HepG2 (cell line): ENCODE data around the gene ACADVL. TPM values are rescaled to one million over a fixed set of nuclear protein-coding genes. Genes with fewer than 3 reads are reported as not detected.

Experiments
- AGO1 ChIP-seq: fragments of 200-400 bp; formaldehyde crosslinking; IDR thresholded peaks from 2 replicates; pipeline ENCODE4 v1.6.1; 2017; ENCODE audit warnings: mild to moderate bottlenecking, low read depth, low read length, moderate library complexity; ENCODE audit not compliant: poor library complexity, severe bottlenecking
- CAMTA2 ChIP-seq: sonication (generic); formaldehyde crosslinking; IDR thresholded peaks from 2 replicates; pipeline ENCODE4 v1.4.0; 2020; ENCODE audit warnings: mild to moderate bottlenecking, missing genetic modification reagents, borderline replicate concordance
- CBFB ChIP-seq: sonication (generic); formaldehyde crosslinking; IDR thresholded peaks from 2 replicates; pipeline ENCODE4 v1.4.0; 2020; ENCODE audit warnings: missing genetic modification reagents
- MLLT10 ChIP-seq: sonication (generic); formaldehyde crosslinking; IDR thresholded peaks from 2 replicates; pipeline ENCODE4 v1.4.0; 2020; ENCODE audit warnings: missing genetic modification reagents
- MYC ChIP-seq: sonication (generic); formaldehyde crosslinking; IDR thresholded peaks from 2 replicates; pipeline ENCODE4 v1.9.0; 2021; ENCODE audit warnings: missing genetic modification reagents, borderline replicate concordance
- NFKB2 ChIP-seq: sonication (generic); formaldehyde crosslinking; IDR thresholded peaks from 2 replicates; pipeline ENCODE4 v1.4.0; 2020; ENCODE audit warnings: missing genetic modification reagents, borderline replicate concordance
- RARA ChIP-seq: IDR thresholded peaks from 2 replicates; pipeline ENCODE4 v1.6.1; 2016; ENCODE audit warnings: missing genetic modification reagents, missing compliant biosample characterization
- SOX6 ChIP-seq, 2 experiments: fragments of 450-650 bp in 1 of 2; sonication (generic) in 1 of 2; formaldehyde crosslinking in 1 of 2; IDR thresholded peaks; 2 replicates each; pipeline versions ENCODE4 v1.4.0 to v1.6.1; 2017 to 2020; ENCODE audit warnings: antibody characterized with exemption in 1 of 2, mild to moderate bottlenecking in 1 of 2, missing genetic modification reagents in 1 of 2
- TAF1 ChIP-seq: sonication (generic); formaldehyde crosslinking; IDR thresholded peaks from 2 replicates; pipeline ENCODE4 v1.4.0; 2020; ENCODE audit warnings: missing genetic modification reagents
- ZFX ChIP-seq: sonication (generic); formaldehyde crosslinking; IDR thresholded peaks from 2 replicates; pipeline ENCODE4 v1.4.0; 2020; ENCODE audit warnings: mild to moderate bottlenecking, low read depth, missing genetic modification reagents, moderate library complexity
- ZNF530 ChIP-seq: sonication (generic); formaldehyde crosslinking; IDR thresholded peaks from 2 replicates; pipeline ENCODE4 v1.5.0; 2020; ENCODE audit warnings: low read depth, mild to moderate bottlenecking, missing genetic modification reagents
- ZNF557 ChIP-seq: sonication (generic); formaldehyde crosslinking; IDR thresholded peaks from 2 replicates; pipeline ENCODE4 v1.4.0; 2020; ENCODE audit warnings: missing genetic modification reagents
- ZNF761 ChIP-seq: sonication (generic); formaldehyde crosslinking; conservative IDR thresholded peaks from 2 replicates; pipeline ENCODE4 v1.4.0; 2020; ENCODE audit warnings: mild to moderate bottlenecking, missing genetic modification reagents
- ZNF766 ChIP-seq: sonication (generic); formaldehyde crosslinking; IDR thresholded peaks from 2 replicates; pipeline ENCODE4 v1.5.0; 2020; ENCODE audit warnings: missing genetic modification reagents, borderline replicate concordance
- ZNF780A ChIP-seq: sonication (generic); formaldehyde crosslinking; IDR thresholded peaks from 2 replicates; pipeline ENCODE4 v1.8.0; 2022; ENCODE audit warnings: mild to moderate bottlenecking, missing genetic modification reagents, moderate library complexity
- polyA plus RNA-seq, 8 experiments: library from polyadenylated mRNA; depleted of rRNA in 3 of 8; stranded (reverse) in 7 of 8; unstranded in 1 of 8; fragments of >200 nt; fragmentation: Illumina TruSeq in 4 of 8; extraction: Trizol in 4 of 8; gene quantifications; 2 replicates each; pipeline versions ENCODE4 v1.2.1 to v1.2.3, GENCODE V29; 2011 to 2016; ENCODE audit warnings: low read depth in 4 of 8, missing spikeins in 1 of 8, mixed read lengths in 1 of 8; ENCODE audit not compliant: insufficient read depth in 1 of 8
- total RNA-seq, 5 experiments: library from RNA; depleted of rRNA; stranded (reverse); fragments of >200 nt; fragmentation: Illumina TruSeq; extraction: Trizol; gene quantifications; 2 replicates each; pipeline ENCODE4 v1.2.3, GENCODE V29; 2016; ENCODE audit warnings: low read depth in 1 of 5
- TF ChIP-seq, protein P1 (sequence below): IDR thresholded peaks from 2 replicates; pipeline ENCODE4 v1.6.1; 2016; ENCODE audit warnings: mild to moderate bottlenecking
- TF ChIP-seq, protein P2 (sequence below): sonication (generic); formaldehyde crosslinking; IDR thresholded peaks from 2 replicates; pipeline ENCODE4 v1.4.0; 2020; ENCODE audit warnings: missing genetic modification reagents
- TF ChIP-seq, protein P3 (sequence below): IDR thresholded peaks from 2 replicates; pipeline ENCODE4 v1.6.1; 2012; ENCODE audit warnings: low read length, improper control_type of control experiment
- TF ChIP-seq, protein P4 (sequence below): sonication (generic); formaldehyde crosslinking; IDR thresholded peaks from 2 replicates; pipeline ENCODE4 v1.5.0; 2020; ENCODE audit warnings: missing genetic modification reagents
- TF ChIP-seq, protein P5 (sequence below): sonication (generic); formaldehyde crosslinking; IDR thresholded peaks from 2 replicates; pipeline ENCODE4 v1.4.0; 2020; ENCODE audit warnings: mild to moderate bottlenecking, missing genetic modification reagents

Gene ACADVL
- total and polyA plus RNA-seq, 2 of the 13 experiments (the other 11 are each of a cell fraction or from before 2014, with no cell fraction given): 219 to 412 TPM

DNA sequence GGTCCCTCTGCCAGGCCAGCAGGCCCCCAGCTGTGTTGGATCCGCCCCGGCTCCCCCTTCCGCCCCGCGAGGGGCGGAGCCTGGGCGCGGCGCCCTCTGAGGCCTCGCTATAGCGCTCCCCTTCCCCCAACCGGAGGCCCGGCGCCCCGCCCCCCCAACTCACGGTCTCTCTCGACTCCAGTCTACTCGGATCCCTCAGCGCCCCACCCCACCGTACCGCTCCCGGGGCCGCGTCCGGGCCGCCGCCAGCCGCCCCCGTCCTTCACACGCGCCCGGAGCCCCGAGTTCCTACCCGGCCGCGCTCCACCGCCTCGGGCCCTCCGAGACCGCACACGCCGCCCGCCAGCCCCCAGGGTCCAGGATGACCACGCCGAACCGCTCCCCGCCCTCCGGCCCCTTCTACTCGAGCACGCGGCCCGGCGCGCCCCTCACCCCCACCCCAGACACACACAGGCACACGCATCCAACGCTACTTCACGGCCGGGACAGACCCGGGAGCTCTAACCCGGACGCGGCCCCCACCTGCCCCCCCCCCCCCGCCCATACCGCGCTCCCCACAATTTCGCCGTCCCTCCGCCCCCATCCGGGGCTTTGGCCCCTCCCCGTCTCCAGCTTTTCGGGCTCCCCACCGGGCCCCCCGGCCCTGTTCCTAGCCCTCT lies 18.2 kb downstream of the ACADVL start (continued):
- TF ChIP-seq, protein P1, sequence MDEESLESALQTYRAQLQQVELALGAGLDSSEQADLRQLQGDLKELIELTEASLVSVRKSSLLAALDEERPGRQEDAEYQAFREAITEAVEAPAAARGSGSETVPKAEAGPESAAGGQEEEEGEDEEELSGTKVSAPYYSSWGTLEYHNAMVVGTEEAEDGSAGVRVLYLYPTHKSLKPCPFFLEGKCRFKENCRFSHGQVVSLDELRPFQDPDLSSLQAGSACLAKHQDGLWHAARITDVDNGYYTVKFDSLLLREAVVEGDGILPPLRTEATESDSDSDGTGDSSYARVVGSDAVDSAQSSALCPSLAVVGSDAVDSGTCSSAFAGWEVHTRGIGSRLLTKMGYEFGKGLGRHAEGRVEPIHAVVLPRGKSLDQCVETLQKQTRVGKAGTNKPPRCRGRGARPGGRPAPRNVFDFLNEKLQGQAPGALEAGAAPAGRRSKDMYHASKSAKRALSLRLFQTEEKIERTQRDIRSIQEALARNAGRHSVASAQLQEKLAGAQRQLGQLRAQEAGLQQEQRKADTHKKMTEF (CRISPR knock-in tag): peak; percentile 36; the same call in 1 of the 2 replicates
- TF ChIP-seq NFKB2 (CRISPR knock-in tag) (peak; percentile 42; the same call in 1 of the 2 replicates), ZNF780A (no peak), ZFX (peak; percentile 66), CAMTA2 (no peak), MLLT10 (CRISPR knock-in tag) (no peak), SOX6 (IDR thresholded peaks at IDR 0.05) (no peak), SOX6 (CRISPR knock-in tag; IDR thresholded peaks at IDR 0.05) (no peak), ZNF766 (CRISPR knock-in tag) (no peak), ZNF557 (CRISPR knock-in tag) (no peak), MYC (CRISPR knock-in tag) (peak; percentile 69; the same call in 1 of the 2 replicates), ZNF761 (CRISPR knock-in tag) (0 out of 2 replicates have a peak, but pooled peaks have one; percentile 32), ZNF530 (CRISPR knock-in tag) (no peak), AGO1 (peak; percentile 48), CBFB (CRISPR knock-in tag) (no peak), RARA (CRISPR knock-in tag) (no peak), TAF1 (peak; percentile 25; the same call in 1 of the 2 replicates)
- TF ChIP-seq, protein P2, sequence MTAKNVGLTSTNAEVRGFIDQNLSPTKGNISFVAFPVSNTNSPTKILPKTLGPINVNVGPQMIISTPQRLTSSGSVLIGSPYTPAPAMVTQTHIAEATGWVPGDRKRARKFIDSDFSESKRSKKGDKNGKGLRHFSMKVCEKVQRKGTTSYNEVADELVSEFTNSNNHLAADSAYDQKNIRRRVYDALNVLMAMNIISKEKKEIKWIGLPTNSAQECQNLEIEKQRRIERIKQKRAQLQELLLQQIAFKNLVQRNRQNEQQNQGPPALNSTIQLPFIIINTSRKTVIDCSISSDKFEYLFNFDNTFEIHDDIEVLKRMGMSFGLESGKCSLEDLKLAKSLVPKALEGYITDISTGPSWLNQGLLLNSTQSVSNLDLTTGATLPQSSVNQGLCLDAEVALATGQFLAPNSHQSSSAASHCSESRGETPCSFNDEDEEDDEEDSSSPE (CRISPR knock-in tag): no peak
- TF ChIP-seq, protein P3, sequence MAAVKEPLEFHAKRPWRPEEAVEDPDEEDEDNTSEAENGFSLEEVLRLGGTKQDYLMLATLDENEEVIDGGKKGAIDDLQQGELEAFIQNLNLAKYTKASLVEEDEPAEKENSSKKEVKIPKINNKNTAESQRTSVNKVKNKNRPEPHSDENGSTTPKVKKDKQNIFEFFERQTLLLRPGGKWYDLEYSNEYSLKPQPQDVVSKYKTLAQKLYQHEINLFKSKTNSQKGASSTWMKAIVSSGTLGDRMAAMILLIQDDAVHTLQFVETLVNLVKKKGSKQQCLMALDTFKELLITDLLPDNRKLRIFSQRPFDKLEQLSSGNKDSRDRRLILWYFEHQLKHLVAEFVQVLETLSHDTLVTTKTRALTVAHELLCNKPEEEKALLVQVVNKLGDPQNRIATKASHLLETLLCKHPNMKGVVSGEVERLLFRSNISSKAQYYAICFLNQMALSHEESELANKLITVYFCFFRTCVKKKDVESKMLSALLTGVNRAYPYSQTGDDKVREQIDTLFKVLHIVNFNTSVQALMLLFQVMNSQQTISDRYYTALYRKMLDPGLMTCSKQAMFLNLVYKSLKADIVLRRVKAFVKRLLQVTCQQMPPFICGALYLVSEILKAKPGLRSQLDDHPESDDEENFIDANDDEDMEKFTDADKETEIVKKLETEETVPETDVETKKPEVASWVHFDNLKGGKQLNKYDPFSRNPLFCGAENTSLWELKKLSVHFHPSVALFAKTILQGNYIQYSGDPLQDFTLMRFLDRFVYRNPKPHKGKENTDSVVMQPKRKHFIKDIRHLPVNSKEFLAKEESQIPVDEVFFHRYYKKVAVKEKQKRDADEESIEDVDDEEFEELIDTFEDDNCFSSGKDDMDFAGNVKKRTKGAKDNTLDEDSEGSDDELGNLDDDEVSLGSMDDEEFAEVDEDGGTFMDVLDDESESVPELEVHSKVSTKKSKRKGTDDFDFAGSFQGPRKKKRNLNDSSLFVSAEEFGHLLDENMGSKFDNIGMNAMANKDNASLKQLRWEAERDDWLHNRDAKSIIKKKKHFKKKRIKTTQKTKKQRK: no peak
- TF ChIP-seq, protein P4, sequence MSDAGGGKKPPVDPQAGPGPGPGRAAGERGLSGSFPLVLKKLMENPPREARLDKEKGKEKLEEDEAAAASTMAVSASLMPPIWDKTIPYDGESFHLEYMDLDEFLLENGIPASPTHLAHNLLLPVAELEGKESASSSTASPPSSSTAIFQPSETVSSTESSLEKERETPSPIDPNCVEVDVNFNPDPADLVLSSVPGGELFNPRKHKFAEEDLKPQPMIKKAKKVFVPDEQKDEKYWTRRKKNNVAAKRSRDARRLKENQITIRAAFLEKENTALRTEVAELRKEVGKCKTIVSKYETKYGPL: no peak
- TF ChIP-seq, protein P5, sequence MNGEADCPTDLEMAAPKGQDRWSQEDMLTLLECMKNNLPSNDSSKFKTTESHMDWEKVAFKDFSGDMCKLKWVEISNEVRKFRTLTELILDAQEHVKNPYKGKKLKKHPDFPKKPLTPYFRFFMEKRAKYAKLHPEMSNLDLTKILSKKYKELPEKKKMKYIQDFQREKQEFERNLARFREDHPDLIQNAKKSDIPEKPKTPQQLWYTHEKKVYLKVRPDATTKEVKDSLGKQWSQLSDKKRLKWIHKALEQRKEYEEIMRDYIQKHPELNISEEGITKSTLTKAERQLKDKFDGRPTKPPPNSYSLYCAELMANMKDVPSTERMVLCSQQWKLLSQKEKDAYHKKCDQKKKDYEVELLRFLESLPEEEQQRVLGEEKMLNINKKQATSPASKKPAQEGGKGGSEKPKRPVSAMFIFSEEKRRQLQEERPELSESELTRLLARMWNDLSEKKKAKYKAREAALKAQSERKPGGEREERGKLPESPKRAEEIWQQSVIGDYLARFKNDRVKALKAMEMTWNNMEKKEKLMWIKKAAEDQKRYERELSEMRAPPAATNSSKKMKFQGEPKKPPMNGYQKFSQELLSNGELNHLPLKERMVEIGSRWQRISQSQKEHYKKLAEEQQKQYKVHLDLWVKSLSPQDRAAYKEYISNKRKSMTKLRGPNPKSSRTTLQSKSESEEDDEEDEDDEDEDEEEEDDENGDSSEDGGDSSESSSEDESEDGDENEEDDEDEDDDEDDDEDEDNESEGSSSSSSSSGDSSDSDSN (CRISPR knock-in tag): peak; percentile 49; the same call in 1 of the 2 replicates
